HL-60 (cell line): ENCODE results near the gene MAEA.
A peak's percentile ranks its signal among the peaks of the same experiment; 100 is the strongest.

Experiments used
- DNase-seq, 2 experiments: peaks; one replicate each; pipeline ENCODE4 v3.0.0-alpha.2; 2010 to 2020; ENCODE audit warnings: low read depth in 1 of 2, low spot score in 1 of 2
- H3K27ac ChIP-seq: fragments of 250-450 bp; sonication (Bioruptor Pico); replicated peaks from 2 replicates; pipeline ENCODE4 v1.5.1; 2020; ENCODE audit warnings: mild to moderate bottlenecking, moderate library complexity
- H3K27me3 ChIP-seq: fragments of 250-450 bp; sonication (Bioruptor Pico); 2 replicates; pipeline ENCODE4 v1.5.1; 2021; ENCODE audit warnings: mild to moderate bottlenecking, moderate library complexity; ENCODE audit not compliant: insufficient read depth, poor library complexity, severe bottlenecking
- H3K4me3 ChIP-seq: replicated peaks from 2 replicates; pipeline ENCODE4 v1.5.1; 2011; ENCODE audit warnings: mild to moderate bottlenecking, control low read depth, low read length; ENCODE audit not compliant: insufficient read depth
- GABPA ChIP-seq: IDR thresholded peaks from 2 replicates; pipeline ENCODE4 v1.6.1; 2012; ENCODE audit warnings: low read depth
- POLR2AphosphoS5 ChIP-seq: IDR thresholded peaks from 2 replicates; pipeline ENCODE4 v1.6.1; 2012; ENCODE audit warnings: low read depth
- REST ChIP-seq: IDR thresholded peaks from 2 replicates; pipeline ENCODE4 v1.6.1; 2012; ENCODE audit warnings: low read depth; ENCODE audit not compliant: insufficient replicate concordance
- SPI1 ChIP-seq: IDR thresholded peaks from 2 replicates; pipeline ENCODE4 v1.6.1; 2012; ENCODE audit warnings: low read depth, mild to moderate bottlenecking, borderline replicate concordance
- TF ChIP-seq, protein P1 (sequence below): IDR thresholded peaks from one replicate; pipeline ENCODE4 v1.5.1; 2011; ENCODE audit warnings: low read length, control low read depth, inconsistent platforms; ENCODE audit not compliant: insufficient read depth

The MAEA gene

GRCh38 chr4:1346781-1347409 is 57.2 kb downstream of the MAEA start, which contains the start of gene UVSSA:
TSS of gene UVSSA (plus strand) at chr4:1347208. CDS start at chr4:1348092, 884 bp downstream.
- TF ChIP-seq, protein P1, sequence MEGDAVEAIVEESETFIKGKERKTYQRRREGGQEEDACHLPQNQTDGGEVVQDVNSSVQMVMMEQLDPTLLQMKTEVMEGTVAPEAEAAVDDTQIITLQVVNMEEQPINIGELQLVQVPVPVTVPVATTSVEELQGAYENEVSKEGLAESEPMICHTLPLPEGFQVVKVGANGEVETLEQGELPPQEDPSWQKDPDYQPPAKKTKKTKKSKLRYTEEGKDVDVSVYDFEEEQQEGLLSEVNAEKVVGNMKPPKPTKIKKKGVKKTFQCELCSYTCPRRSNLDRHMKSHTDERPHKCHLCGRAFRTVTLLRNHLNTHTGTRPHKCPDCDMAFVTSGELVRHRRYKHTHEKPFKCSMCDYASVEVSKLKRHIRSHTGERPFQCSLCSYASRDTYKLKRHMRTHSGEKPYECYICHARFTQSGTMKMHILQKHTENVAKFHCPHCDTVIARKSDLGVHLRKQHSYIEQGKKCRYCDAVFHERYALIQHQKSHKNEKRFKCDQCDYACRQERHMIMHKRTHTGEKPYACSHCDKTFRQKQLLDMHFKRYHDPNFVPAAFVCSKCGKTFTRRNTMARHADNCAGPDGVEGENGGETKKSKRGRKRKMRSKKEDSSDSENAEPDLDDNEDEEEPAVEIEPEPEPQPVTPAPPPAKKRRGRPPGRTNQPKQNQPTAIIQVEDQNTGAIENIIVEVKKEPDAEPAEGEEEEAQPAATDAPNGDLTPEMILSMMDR: no peak
- TF ChIP-seq GABPA (peak; percentile 63), REST (no peak), POLR2AphosphoS5 (peak; percentile 58), SPI1 (no peak)
- Histone ChIP-seq H3K27me3 (no peaks in the 10 kb centered on the region), H3K27ac (peak within 1 kb of the TSS; percentile 87), H3K4me3 (peak within 1 kb of the TSS; percentile 74)
- peak; percentile 99 to 100 for DNase-seq

DNA sequence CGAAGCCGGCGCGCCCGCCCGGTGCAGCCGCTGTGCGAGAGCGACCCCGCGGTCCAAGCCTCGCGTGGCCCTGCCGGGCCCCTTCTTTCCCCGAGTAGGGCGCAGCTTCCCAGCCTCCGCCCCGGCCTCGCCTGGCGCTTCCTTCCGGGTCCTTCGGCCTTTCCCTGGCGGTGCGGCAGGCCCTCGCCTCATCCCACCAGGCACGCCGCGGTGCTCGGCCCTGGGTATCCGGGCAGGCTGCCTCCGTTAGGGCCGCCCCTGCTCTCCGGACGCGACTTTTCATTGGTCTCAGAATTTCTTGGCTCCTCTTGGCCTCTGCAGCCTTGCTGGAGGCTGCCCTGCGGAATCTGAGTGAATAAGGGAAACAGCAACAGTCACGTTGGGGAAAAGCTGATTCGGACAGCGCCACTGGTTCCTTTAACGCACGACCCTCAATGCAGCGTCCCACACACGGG is 57.7 kb downstream of the MAEA start:
- Histone ChIP-seq H3K27me3 (no peaks in the 10 kb centered on the region), H3K27ac (peak overlapping the region; percentile 86), H3K4me3 (peak overlapping the region; percentile 56)
- peak in 1 of 2 experiments; percentile 74 for DNase-seq
- peak; percentile 71 for TF ChIP-seq REST
- TF ChIP-seq GABPA: no peak; the same call in 1 of the 2 replicates
- peak; percentile 68 for TF ChIP-seq POLR2AphosphoS5
- TF ChIP-seq, protein P1: no peak

GRCh38 chr4:1348014-1348513 is 58.4 kb downstream of the MAEA start:
- Histone ChIP-seq H3K4me3 (peak overlapping the region; percentile 56), H3K27me3 (no peaks in the 10 kb centered on the region), H3K27ac (peak overlapping the region; percentile 86)
- no peak for TF ChIP-seq GABPA
- no peak for TF ChIP-seq POLR2AphosphoS5
- TF ChIP-seq SPI1: no peak
- TF ChIP-seq REST: no peak
- TF ChIP-seq, protein P1: no peak
- no peak for DNase-seq
